ENCODE results near the gene SORBS2. TPM values are rescaled to one million over a fixed set of nuclear protein-coding genes. Genes with fewer than 3 reads are reported as not detected.
A peak's percentile ranks its signal among the peaks of the same experiment; 100 is the strongest.

SORBS2 gene
- polyA plus RNA-seq, 10 donors: 13.3 to 33.8 (median 22.9) TPM

DNA sequence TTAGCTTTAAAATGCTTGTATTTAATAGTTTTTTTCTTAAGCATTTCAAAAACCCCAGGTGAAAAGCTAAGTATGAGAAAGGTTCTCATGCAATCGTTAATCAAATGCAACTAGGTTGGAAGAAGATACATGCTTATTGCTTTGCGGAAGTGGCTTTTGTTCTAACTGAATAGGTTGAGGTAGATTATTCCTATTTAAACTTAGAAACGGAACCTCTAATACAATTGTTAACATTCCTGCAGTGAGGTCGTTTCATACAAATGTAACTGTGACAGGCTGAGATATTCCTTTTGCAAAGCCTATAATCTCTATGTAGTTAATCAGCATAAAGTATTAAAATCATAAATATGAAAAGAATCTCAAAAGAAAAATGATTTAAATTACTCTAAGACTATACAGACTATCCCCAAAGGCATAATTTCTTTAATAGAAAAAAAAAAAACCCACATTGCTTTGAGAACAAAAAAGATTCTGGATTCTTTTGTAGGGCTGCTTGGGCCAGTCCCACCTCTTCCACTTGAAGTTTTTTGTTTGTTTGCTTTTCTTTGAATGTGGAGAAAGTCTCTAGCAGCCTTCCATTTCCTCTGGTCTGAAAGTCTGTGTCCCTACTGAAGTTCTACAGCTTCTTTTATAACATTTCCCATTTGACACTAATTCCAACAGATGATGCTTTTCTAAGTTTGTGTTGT lies 25.6 kb upstream of the SORBS2 start:
- no peak for DNase-seq

DNA sequence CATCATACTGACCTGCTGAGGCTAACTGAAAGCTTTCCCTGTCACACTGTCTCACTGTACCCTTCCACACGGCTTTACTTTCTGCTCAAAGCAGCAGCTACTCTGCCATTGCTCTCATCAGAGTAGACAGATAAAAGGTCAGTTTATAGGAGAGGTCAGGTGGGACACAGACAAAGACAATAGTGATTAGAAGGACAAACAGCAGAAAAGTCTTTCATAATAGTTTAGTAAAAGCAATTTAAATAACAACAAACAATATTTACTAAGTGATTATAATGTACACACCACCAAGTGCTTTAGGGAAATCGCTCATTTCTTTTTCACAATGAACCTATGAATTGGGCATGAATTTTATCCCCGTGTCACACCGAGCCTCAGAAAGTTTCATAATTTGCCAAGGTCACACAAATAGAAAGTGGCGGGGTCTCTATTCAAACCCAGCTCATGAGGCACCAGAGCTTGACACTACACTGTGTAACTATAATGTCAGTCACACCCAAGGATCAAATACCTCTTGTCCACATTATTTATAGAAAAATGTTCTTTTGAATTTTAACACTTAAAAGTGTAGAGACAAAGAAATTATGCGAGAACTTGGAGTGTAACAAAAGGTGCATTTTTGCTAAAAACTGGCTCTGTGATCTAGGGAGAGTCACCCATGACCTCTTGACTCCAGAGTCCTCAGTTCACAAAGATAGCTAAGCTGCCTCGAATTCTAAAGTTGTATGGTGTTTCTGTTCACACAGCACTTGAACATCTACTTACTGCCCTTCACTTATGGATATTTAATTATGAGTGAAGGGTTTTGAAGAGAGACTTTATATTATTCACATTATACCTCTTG lies 24.5 kb upstream of the SORBS2 start:
- DNase-seq: no peak

DNA sequence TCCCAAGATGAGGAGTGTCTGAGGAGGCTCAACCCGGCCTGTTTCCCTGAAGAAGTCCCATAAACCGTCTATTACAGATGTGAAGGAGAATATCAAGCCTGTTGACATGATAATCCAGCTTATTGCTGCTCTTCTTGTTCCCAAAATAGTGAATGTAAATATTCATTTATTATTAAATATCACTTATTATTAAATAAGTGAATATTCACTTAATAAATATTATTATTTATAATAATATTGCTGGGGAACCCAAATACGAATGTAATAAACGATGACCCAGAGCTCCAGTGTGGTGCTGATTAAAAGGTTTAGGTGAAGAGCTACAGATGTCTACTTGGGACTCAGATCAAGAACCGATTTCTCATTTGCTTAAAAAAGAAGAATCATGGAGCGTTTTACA lies 23.8 kb upstream of the SORBS2 start:
- no peak for DNase-seq

DNA sequence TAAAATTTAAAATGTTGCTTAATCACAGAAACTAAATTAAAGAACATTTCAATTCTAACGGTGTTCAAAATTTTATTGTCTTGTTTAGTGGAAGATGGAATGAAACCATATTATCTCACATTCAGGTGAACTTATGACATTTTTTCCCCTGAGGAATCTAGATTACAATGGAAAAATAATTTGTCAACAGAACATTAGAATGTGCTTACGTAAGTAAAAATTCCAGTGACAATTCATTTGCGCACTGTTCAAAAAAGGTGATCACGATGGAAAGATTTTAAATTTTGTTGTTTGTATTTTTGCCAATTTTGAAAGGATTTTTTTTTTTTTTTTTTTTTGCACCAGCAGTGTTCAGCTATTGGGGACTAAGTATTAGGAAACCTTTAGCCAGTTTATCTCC lies 23.3 kb upstream of the SORBS2 start:
- DNase-seq: no peak

DNA sequence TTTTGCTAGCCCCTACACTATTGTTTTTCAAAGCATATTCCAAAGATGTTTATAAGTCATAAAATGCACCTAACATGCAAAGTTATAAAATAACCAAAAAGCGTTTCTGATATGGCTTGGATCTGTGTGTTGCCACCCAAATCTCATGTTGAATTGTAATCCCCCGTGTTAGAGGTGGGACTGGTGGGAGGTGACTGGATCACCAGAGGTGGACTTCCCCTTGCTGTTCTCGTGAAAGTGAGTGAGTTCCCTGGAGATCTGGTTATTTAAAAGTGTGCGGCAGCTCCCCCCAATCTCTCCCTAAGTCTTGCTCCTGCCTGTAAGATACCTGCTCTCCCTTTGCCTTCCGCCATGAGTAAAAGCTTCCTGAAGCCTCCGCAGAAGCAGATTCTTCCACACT lies 22.8 kb upstream of the SORBS2 start:
- no peak for DNase-seq

DNA sequence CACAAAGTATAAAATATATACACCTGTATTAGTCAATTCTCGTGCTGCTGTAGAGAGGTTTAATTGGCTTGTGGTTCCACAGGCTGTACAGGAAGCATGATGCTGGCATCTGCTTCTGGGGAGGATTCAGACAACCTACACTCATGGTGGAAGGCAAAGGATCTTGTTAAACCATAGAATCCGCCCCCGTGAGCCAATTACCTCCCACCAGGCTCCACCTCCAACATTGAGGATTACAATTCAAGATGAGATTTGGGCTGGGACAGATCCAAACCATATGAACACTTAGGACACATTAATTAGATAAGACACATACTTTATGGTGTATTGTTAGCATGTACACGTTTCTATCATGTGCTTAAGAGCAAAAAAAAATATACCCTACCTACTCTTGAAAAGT lies 22.1 kb upstream of the SORBS2 start:
- no peak for DNase-seq

DNA sequence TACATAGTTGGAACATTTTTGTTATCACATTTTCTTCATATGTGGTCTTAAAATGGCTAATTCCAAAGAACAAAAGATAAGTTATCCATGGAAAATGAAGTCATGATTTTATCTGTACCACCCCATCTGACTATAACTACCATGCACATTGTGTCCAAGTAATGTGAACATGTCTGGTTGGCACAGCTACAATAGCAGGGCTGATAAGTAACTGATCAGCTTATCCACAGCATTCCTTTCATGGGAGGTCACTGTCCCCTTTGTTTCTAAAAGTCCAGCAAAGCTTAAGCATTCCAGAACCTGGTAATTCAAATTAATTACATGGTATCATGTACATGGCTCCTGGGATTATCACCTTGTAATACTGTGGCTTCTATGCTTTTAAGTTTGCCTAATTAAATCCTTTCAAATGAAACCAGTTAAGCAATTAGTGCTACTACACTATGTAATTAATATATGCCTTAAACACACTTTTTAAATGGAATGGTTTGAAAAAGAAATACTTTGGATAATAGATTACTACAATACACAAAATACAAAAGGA lies 21.1 kb upstream of the SORBS2 start:
- DNase-seq: no peak

DNA sequence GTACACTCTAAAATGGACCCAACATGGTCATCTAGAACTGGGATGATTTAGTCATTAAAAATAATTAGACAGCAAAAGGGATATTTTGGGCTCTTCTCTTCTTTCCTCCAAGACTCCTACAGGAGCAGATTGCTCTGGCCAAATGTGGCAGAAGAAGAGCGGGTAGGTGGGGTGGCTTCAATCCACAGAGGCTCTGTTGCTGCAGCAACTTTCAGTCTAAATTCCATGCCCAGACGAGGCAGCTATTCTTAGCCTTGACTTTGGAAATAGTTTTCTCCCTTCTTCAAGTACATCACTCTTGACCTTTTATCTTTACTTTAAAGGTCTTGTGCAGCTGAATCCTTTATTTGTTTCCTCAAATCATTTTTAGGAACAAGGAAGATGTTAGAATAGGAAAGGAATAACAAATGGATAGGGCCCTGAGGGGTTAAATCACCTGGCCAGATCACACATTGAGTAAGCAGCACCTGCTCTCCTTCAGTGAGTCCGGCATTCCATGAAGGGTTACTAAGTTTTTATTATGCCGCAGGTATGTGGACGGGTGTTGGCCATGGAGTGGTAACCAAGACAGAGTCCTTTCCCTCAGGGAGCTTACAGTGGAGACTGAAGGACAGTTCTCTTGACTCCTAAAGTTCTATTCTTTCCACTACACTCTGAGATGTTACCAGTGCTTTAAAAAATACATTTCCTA lies 19.3 kb upstream of the SORBS2 start:
- DNase-seq: no peak

DNA sequence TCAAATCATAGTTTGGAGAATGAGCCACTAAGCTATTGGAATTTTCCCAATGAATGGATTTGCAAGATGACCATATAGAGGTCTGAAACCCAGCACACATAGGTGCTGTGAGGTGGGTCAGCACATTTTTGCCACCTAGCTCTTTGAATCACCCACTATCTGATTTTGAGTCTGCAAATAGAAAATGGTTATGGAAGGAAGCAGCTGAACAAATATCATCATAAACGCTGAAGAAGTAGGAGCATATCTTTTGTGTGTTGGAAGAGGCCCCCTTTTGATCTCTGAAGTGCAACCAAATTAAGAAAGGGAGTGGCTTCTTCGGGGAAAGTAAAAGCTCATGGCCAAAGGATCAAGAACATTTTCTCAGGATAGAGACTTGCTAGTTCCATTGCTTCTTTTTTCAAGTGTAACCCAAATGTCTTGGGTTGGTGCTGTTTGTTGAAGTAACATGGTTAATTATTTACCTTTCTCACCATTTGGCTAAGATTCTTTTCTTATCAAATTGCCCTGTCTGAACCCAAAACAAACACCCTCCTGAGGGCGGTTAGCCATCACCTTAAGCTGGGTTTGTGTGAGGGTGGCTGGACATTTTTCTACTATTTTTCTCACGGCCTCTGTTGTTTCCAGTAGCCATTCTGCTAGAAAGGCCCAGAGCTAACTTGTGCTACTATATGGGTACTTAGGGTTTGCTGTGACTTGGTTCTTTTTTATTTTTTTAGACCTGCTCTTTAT lies 18.4 kb upstream of the SORBS2 start:
- no peak for DNase-seq

DNA sequence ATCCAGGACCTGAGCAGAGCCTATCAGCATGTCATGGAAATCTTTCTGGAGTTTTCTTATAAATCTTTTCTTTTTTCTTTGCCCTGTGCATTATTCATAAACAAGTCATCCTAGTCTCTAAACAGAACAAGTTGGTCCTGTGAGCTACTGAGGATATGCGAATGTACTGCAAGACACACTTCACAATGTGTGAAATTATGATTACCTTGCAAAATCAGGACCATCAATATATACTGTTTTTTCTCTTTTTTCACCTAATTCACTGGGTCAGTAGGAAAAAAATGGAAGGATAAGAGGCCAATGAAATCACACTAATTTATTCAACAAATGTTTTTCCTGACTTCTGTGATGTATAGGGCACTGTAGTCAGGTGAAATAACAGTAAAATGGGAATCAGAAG lies 14.4 kb upstream of the SORBS2 start:
- DNase-seq: no peak

DNA sequence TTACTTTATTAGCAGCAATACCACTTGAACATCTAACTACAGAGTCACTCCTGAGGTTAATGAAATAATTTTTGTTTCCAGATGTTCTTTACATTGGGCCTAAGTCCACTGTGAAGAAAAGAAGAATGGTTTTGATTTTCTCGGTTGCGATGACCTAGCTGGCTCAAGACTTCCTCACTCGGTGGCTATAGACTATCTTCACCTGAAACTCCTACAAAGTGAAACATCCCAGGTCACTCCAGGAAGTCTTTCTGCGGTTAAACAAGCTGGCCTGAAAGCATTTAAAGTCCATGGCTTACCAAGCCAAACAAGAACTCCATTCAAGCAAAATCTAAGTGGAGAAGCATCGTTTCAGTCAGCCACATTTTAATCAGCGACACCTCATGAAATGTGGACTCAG lies 13.7 kb upstream of the SORBS2 start:
- DNase-seq: no peak

DNA sequence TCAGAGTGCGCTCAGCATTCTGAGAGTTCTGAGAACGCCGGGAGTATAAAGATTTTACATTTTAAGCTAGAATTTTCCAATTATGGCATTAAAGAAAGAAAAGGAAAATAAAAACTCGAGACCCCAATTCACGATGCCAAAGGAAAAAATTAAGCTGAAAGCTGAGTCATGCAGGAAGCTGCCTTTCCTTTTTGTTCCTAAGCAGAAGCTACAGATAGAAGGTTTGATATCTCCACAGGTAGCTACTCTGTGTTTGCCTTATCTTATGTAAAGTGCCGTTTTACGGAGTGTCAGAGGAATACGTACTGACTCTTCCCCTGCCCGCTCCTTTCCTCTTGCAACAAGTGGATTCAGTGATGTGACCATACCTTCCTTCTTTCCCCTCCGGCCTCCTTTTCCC lies 10.8 kb upstream of the SORBS2 start:
- DNase-seq: no peak

DNA sequence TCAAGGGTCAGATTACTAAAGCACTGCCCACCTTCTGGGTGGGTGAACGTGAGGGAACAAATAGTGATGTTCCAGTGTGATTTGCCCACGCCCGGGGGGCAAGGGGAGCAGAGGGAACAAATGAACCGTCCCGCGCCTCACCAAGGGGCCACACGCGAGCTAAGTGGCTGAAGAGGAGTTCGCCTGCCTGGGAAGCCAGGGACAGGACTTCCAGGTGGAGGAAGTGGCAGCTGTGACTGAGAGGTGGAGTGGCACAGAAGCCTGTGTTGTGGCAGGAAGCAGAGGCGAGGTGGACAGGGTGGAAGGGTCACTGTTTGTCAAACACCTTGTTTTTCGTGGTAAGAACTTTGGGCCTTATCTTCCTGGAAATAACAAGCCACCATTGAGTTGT lies 9.0 kb upstream of the SORBS2 start:
- no peak for DNase-seq

DNA sequence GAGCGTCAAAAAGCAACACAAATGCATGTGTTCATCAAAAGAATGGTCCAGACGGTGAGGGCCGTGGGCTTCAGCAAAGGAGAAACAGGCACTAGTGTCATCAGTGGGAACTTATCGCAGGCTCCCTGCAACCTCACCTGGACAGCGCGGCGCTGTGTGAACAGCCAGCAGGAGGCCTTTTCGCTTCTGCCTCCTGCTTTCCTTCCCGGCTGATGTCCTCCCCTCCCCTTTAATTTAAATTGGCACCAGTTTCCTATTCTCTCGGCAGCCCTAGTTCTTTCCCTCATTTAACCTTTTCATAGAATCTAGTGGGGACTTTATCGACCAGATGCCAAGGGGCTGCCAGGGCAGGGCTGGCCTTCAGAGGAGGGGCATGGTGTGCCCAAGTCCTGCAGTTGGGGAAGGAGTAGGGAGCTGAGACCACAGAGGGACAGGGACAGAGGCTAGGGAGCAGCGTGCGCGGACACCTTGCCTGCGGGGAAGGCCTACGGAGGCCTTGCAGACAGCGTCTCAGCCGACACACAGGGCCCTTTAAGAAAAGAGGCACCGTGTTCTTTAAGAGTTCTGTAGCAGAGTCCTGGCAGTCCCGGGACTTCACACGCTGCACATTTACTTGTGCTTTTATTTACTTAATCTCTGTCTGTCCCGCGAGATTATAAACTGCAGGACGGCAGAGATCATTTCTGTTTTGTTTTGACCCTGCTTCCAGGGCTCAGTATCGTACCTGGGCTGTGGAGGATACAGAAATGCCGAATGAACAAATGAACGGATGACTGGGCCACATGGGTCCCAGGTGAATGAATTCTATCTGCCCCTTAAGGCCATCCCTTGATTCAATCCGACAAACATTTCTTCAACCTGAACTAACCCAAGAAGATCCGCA lies 8.4 kb upstream of the SORBS2 start:
- DNase-seq: peak in 1 of 3 donors; percentile 37

DNA sequence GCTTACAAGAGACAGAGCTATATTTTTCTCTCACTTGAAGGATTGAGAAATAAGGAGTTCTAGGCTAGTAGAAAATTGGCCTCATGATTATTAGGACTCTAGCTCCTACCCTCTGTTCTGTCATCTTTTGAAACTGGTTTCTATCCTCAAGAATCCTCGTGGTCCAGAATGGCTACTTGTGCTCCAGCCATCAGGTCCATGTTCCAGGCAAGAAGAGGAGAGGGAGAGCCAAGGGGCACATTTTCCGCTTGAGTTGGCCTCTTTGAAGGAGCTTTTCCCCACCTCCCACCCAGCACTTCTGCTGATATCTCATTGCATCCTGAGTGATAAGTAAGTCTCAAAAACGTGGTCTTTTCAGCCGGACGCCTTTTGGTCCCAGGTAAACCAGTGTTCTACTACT lies 7.2 kb upstream of the SORBS2 start:
- no peak for DNase-seq

DNA sequence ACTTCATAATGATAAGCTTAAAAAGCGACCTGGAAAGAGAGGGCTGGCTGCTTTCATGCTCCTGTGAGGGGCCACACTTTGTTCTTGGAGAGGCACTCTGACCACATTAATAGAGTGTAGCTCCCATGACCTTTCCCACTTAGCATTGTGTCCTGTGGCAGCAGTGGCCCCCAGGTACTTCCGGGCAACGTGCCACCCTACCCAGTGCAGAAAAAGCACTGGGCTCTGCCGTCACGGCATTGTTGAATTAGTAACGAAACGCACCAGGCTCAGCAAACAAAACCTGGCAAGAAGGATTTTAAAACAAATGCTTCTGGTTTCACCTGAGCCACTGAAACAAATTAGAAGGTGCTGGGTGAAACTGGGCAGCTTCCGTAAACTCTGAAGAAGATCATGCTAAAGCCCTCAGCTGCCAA lies 5.4 kb upstream of the SORBS2 start:
- DNase-seq: no peak

DNA sequence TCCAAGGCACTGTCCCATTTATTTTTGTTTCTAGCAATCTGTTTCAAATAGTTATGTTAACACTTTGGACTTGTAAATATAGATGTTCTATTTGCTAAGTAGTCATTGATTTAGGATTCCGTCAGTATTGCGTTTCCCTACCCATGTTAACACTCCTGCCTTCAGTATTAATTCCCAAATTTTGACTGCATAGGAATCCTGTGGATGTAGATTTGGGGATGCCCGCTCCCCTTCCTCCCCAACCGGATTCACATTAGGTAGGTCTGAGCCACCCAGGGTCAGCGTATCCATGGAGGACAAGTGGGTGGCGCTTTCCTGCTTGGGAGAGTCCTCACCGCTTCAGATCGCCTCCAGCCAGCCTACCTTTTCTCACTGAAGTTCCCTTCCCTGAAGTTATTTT lies 1.1 kb upstream of the SORBS2 start:
- no peak for DNase-seq

DNA sequence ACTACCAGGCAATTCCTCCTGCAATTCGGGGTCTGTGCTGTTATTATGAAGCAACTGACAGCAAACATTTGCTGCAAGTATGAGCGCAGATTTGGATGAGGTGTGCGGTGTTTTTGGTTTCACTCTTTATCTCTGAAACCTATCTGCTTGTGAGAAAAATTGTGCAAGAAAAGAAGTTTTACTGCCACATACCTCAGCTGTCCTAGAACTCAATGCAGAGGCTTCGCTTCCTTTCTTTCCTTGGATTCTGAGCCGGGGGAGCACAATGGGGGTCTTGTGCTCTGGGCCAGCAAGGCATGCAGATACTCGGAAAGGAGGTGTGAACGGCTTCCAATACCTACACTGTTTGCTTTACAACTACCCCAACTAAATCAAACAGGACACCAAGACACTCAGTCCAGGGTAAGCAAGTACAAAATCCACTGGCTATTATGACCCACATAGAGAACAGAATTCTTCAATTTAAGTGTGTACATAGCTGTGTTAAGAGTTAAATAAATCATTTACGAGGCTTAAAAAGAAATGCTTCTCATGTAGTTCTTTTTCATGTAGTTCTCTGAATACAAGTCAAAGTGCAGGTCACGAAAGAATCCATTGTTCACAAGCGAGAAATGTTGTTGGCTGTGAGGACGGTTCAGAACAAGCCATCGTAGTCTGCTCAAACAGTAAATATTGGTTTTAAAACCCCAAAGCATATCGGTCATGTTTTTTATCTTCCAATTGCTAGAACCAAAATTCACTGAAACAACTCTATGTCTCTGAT lies 1.1 kb downstream of the SORBS2 start:
- no peak for DNase-seq

DNA sequence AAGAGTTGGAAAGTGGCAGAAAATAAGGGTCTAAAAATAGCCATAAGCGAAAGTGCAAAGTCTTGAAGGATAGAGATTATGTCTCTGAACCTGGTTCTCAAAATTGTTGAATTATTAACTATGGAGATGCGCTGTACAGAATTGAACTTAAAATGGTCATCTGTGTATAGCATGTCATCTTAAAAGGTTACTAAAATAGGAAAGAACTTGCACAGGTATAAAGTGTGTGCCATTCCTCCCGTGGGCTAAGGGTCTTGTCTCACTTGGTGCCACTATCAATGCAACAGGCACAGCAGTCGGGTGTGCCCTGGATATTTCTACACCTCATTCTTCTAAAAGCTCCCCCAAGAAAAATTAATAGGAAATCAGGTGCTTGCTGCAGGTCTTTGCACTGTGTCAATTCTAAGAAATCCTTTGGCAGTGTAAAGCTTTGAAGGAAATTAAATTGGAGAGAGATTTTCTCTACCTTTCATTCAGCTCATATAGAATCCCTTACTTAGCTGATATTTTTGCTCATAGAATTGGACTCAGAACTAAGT lies 2.4 kb downstream of the SORBS2 start:
- no peak for DNase-seq

DNA sequence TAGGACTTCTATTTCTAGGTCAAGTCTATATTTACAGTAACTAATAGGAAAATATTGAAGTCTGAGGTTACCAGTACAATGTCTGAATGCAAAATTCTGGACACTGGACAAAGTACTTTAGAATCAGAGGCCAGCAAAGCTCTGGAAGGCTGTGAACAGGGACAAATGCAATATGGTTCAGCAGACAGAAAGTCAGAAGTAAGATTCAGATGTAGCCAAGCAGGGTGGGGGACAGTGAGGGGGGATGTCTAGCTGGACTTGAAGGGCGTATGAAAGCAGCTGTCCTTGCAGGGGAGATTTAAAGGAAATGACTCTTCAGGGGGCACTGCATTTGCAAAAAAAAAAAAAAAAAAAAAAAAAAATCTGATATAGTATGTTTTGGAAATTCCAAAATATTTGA lies 2.9 kb downstream of the SORBS2 start:
- DNase-seq: peak in 1 of 3 donors; percentile 44
